Measurements from ENCODE around the gene NIPA2.

NIPA2 gene

GRCh38 chr15:22908830-22909229 is 70.4 kb downstream of the NIPA2 start:
- TF ChIP-seq, protein P1, sequence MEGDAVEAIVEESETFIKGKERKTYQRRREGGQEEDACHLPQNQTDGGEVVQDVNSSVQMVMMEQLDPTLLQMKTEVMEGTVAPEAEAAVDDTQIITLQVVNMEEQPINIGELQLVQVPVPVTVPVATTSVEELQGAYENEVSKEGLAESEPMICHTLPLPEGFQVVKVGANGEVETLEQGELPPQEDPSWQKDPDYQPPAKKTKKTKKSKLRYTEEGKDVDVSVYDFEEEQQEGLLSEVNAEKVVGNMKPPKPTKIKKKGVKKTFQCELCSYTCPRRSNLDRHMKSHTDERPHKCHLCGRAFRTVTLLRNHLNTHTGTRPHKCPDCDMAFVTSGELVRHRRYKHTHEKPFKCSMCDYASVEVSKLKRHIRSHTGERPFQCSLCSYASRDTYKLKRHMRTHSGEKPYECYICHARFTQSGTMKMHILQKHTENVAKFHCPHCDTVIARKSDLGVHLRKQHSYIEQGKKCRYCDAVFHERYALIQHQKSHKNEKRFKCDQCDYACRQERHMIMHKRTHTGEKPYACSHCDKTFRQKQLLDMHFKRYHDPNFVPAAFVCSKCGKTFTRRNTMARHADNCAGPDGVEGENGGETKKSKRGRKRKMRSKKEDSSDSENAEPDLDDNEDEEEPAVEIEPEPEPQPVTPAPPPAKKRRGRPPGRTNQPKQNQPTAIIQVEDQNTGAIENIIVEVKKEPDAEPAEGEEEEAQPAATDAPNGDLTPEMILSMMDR (conservative IDR thresholded peaks at IDR 0.05; ENCODE audit: low read depth) = no peak
- CTCF ChIA-PET = no interaction called here
- POLR2A ChIA-PET (ENCODE audit: low non-redundant PET) = no interaction called here
- no peak overlapping the region for H3K27ac ChIP-seq
- DNase-seq (ENCODE audit: low spot score) = no peak

GRCh38 chr15:22911306-22911705 is 72.8 kb downstream of the NIPA2 start:
- TF ChIP-seq, protein P1 (conservative IDR thresholded peaks at IDR 0.05; ENCODE audit: low read depth) = no peak
- ChIA-PET CTCF (no interaction called here), POLR2A (ENCODE audit: low non-redundant PET) (no interaction called here)
- no peak overlapping the region for H3K27ac ChIP-seq
- DNase-seq (ENCODE audit: low spot score) = no peak

- POLR2A ChIA-PET (ENCODE audit: low non-redundant PET) = no interaction called here
- DNase-seq (ENCODE audit: low spot score) = no peak
- TF ChIP-seq, protein P1 (conservative IDR thresholded peaks at IDR 0.05; ENCODE audit: low read depth) = no peak
- 0 out of 2 replicates have a peak overlapping the region, but pooled peaks have one; percentile 5 for H3K27ac ChIP-seq
- CTCF ChIA-PET = no interaction called here
Measured at GRCh38 chr15:22912256-22912655, 73.8 kb downstream of the NIPA2 start.

- DNase-seq (ENCODE audit: low spot score) = no peak
- CTCF ChIA-PET = interaction anchor here (0.6 to 1.1 kb wide), 5 partner anchors 47 to 558 kb away, joined by 3 to 8 read pairs (median 3); no protein-coding TSS in a partner anchor
- TF ChIP-seq, protein P1 (conservative IDR thresholded peaks at IDR 0.05; ENCODE audit: low read depth) = no peak
- POLR2A ChIA-PET (ENCODE audit: low non-redundant PET) = interaction anchor here (0.6 kb wide), 1 partner anchor 73 kb away, joined by 7 read pairs; no protein-coding TSS in a partner anchor
- H3K27ac ChIP-seq = no peak overlapping the region
Measured at GRCh38 chr15:22913646-22914380, 75.3 kb downstream of the NIPA2 start.

DNA sequence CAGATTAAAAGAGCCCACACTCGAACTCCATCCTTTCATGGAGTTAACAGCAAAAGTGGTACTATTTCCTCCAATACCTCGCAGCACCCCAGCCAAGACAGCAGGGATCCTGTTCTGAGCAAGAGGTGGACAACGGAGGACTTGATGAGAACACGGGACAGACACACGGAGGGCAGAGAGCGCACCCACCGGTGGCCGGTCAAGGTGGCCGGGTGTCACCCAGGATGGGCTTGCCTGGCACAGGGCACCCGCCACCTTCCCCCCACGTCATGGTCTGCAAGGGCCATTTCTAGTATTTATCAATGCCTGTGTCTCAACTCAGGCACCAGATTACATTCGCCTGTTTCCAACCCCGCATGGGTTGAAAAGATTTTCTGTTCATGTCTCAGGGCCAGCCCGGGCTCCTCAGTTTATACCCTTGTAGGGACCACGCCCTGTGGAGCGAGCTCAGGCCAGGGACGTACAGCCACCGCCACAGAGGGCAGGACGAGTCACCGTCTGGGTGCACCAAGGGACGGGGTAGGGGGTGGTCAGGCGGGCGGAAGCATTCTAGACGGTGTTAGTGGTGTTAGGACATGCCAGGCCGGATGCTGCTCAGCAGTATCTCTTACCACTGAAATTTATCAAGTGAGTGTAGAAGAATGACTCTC is 77.5 kb downstream of the NIPA2 start:
- CTCF ChIA-PET = interaction anchor here (0.6 kb wide), 1 partner anchor 15 kb away, joined by 3 read pairs; no protein-coding TSS in a partner anchor

More for the DNA sequence above, 77.5 kb downstream of the NIPA2 start:
- POLR2A ChIA-PET (ENCODE audit: low non-redundant PET) = no interaction called here
- TF ChIP-seq, protein P1 (conservative IDR thresholded peaks at IDR 0.05; ENCODE audit: low read depth) = no peak
- H3K27ac ChIP-seq = peak overlapping the region; percentile 63
- no peak for DNase-seq (ENCODE audit: low spot score)

All from RWPE1 (cell line).